Lung microvascular endothelial cell (primary cell): ENCODE measurements around the gene PLSCR5. TPM values are rescaled to one million over a fixed set of nuclear protein-coding genes. Genes with fewer than 3 reads are reported as not detected.

ENCODE experiments used
- DNase-seq, 2 donors: peaks; one replicate each; pipeline versions ENCODE4 v3.0.0 to v3.0.0-alpha.2; 2010; ENCODE audit warnings: low read depth in 2 of 2
- total RNA-seq: library from RNA; depleted of rRNA; stranded (reverse); fragments of >200 nt; gene quantifications from 2 replicates; pipeline ENCODE4 v1.2.1, GENCODE V29; 2014

Gene PLSCR5, protein sequence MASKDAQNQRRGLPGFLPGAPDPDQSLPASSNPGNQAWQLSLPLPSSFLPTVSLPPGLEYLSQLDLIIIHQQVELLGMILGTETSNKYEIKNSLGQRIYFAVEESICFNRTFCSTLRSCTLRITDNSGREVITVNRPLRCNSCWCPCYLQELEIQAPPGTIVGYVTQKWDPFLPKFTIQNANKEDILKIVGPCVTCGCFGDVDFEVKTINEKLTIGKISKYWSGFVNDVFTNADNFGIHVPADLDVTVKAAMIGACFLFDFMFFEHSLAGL
- not detected in 2 replicates for total RNA-seq

DNA sequence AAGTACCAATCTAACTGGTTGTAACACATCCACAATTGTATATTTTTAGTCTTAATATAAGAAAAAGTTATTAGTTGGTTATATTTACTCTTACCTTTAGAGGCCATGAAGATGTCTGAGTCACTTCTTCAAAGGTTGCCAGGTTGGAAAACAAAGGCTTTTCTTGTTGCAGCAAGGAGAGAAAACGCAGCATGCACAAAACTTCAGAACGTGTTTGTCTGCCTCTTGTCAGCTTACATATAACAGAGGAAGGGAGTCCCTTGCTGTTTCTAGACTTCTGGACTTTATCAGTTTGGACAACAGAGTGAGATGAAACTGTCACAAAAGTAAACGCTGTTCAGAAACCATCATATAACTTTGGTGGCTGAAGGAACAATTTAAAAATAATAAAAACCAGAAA, at the start of gene PLSCR5:
Gene PLSCR5 (minus strand): TSS at position 241 of the 400 bp plus-strand sequence. CDS start 134 bp downstream, at position 107.
- DNase-seq, result no peak

DNA sequence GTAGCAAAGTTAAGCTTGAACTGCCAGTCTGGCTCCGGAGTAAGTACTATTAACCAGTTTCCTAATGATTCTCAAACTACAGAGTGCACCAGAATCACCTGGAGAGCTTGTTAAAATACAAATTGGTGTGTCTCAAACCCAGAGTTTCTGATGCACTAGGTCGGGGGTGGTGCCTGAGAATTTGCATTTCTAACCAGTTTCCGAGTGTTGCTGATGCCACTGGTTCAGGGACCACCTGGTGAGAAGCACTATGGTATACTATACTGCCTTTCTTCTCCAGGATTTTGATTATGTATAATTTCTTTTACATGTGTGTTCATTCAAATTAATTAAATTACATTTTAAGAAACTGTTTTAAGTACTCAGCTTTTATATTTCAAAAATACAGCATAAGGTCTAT, 48.8 kb upstream of the PLSCR5 start:
- no peak for DNase-seq

DNA sequence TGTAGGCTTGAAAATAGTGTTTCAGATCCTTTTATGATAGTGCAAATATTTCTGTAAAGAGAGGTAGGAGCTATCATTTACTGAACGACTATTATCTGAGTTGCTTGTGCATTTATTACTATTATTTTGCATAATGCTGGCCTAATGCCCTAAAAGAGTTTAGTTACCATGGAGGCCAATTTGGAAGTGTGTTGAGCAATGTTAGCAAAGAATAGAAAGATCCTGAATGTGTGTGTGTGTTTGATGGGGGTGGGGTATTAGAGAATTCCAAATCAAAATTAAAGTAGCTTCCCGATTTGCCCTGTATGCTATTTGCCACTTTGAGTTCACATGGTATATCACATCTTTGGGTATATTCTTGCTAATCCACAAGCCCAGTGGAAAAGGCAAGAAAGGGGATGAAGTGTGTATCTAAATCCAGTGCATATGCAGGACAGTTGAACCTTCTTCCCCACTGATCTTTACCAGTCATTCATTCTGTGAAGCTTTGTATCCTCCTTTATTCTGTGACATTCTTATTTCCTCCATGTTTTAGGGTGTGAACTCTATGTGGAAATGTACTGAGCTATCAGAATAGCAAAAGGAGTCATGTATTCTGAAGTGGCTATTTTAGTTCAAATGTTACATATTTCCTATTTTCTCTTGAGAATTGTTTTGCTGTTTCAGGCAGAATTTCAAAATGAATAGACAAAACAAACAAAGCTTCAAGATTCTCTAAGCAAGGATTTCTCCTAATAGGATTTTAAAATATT, 45.7 kb upstream of the PLSCR5 start:
- DNase-seq, result no peak

DNA sequence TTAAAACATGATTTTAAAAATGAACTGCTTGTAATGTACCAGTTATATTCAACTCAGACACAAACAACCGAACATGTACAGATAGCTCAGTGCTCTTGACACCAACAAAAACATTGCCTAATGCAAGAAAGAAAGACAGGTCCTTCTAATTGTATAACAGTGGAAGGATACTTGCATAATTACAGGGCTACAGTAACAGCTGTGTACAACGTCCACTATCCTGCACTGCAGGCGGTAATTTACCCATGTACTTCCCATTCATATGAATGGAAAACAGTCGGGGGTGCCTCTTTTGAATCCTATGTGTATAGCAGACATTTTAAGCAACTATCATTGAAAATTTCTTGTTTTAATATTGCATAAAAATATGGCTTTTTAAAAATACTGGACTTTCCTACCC, 41.1 kb upstream of the PLSCR5 start:
- DNase-seq, result no peak

DNA sequence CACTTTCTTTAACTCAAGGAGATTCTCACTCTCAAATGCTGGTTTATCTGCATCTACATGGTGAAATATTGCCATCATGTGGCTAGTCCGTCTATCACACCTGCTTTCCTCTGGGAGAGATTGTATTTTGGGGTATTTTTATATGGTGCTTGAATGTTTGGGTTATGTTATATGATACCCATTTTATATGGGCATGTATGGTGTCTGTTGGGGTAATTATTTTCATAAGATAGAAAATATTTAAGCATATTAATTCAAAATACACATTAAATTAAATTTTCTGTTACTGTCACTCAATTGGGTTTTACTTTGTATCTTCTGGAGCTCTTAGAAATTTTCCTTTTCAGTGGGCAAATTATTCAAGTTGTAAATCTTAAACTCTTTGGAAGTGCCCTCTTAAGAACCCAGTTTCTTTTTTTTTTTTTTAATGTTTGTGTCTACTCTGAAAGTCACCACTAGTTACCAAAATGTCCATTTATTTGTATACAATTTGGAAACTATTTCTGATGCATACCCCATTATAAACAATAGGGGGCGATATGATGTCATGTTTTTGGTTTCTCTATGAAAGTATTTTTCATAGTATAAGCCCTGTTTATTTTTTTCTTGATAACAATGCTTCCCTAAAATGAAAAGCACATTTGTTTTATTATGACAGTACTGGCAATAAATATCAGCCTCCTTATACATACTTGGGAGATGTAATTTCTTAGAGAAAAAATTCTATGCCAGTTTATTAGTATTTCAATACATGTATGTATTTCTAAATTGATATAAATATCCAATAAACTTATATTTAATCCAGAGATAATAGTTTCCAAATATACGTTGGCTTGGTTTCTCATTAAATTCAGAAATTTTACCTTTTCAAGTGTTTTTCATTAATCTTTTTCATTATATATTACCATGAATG, 36.1 kb upstream of the PLSCR5 start:
- peak; percentile 48 to 55 for DNase-seq

DNA sequence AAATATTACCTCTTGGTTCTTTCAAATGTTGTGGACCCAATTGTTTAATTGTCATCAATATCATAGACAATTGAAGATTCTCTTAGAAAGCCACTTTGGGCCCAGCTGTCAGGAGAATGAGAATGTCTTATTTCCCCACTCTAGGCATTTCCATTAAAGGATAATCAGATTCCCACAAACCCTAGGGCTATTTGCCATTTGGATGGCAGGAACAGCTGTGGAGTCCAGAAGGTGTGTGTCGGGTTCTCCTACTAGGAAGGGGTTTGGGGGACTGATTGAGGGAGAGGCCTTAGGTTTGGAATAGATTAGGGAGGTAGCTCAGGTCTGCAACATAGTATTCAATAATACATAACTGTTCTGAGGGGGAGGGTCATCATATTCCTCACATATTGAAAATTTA, 35.2 kb upstream of the PLSCR5 start:
- DNase-seq, result no peak

DNA sequence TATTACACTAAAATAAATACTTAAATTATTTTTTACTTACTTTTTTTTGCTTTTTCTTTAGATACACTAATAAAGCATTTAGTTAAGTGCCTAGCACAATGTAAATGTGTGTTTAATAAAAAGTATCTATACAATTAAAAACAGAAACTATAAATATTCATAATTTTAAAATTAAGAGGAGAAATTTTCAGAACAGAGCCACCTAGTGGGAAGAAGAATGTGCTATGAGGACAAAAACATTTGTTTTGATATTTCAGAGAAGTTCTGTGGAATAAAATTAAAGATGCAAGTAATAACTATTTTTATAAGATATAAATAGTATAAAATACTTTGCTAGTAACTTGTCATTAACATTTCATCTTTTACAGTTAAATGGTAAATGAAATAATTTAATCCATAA, 33.6 kb upstream of the PLSCR5 start:
- no peak for DNase-seq

DNA sequence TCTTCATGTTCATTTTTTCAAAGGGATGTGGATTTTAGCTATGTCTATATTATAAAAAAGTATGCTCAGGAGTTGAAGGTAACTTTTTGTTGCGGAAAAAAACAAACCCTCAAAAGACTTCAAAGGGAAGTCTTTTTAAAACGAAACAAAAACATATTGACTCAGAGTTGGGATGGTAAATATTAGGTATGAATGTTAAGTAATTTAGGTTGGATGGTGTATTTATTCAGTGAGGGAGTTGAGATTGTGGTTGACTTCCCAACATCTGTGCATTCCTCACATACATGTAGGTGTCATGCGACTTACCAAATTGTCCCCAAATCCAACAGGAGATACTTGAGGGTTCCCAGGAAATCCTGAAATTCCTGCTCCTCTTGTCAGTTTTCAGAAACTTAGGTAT, 32.7 kb upstream of the PLSCR5 start:
- no peak for DNase-seq

DNA sequence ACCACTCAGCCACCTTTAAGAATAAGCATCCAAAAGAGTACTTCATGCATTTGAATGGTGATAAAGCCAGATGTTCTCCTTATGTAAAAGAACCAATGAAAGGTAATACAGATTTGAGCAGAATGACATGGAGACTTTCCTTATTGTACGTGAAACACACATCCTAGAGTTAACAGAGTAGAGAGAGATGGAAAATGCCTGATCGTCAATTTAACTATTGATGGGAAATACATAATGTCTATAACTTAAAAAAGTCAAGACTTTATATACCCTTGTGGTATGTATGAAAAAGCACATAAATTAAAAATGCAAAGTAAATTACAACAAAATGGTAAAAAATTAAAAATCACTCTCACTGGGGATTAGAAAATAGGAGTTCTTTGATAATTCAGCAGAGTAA, 31.7 kb upstream of the PLSCR5 start:
- no peak for DNase-seq

DNA sequence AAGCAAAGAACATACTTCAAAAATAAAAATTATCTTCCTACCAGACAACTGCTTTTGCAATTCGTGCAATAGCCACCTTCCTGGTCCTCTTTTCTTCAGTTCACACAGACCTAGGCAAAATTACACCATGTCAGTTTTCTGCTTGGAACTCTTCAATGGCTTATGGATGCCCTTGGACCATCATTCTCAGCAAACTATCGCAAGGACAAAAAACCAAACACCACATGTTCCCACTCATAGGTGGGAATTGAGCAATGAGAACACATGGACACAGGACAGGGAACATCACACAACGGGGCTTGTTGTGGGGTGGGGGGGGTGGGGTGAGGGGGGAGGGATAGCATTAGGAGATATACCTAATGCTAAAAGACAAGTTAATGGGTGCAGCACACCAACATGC, 29.2 kb upstream of the PLSCR5 start:
- DNase-seq, result no peak

DNA sequence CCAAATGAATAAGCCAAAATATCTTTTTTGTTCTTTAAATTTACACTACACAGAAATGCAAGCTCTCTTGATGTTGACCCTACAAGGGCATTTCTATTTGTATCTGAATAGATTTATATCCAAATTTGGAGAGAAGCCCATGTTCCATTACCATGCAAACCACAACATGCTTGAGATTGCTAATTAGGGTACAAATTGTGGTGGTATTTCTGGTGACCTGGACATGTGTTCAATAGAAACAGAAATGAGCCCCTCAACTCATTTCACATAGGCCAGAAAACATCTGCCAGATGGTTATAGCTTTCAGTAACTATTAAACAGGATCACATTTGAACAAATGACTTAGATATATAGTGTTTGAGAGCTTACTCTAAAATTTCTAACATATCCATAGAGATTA, 23.5 kb upstream of the PLSCR5 start:
- no peak for DNase-seq

DNA sequence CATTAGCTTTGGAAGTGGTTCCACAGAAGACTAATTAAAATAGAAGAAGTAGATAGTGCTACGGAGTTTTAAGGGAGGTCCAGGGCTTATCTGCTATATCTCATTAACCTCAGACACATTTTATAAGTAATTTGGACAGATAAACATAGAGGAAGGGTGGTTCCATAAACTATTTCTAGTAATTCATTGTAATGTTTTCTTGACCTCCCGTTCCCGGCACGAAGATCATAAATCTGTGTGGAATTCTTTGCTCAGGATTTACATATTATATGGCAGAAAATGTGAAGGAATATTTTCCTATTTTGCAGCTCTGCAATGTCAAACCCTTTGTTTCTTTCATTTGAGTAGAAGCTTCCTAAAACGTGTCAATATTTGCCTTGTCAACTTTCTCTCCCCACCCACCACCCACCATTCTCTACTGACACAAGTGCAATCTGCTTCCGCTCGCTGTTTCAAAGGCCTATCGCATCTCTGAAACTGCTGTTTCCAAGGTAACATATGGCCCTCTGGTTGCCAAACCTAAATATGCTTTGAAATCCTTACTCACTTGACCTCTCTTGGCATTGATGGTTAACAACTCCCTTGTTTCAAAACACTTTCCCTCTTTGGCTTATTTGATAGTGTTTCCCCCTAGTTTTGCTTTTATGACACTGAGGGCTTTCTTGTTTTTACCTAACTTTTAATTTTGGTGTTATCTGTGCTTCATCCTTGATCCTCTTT, 21.4 kb upstream of the PLSCR5 start:
- no peak for DNase-seq

DNA sequence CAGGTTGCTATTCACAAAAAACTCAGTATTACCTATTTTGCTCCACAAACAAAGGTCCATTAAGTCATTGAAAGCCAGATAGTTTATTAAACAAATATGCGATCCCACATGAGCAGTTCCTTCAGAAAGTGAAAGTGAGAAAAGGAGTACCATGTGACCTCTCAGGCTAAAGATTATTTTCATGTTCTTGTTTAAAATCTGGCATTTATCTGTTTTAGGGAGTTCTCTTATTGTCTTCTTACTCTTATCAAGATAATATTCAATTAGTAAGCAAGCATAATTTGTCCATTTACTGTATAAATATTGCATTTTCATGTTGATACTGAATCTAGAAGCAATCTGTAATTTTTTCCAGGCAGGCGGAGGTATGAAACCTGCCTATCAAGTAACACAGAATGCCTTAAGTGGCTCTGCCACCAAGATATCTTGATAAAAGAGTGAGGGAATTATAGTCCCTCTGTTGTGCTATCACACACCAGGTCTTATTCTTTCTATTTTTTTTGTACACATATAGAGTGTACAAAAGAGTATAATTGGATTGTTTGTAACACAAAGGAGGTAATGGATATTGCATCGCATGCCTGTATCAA, 20.1 kb upstream of the PLSCR5 start:
- DNase-seq, result peak; percentile 9 to 56

DNA sequence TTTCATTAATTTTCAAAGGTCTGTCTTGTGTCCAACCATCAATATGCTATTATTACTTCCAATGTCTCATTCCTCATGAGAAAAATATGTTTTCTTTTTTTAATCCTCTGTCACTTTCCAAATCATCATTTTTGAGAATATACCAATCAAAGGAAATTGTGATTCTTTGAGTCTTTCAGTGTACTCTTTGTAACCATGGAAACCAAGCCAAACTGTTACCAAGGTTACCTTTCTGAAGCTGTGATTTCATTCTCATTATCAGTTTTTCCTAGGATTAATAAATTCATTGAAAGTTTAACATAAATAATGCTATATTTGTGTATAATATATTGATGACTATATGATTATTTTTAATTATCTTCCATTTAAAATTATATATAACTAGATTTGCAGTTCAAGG, 16.6 kb upstream of the PLSCR5 start:
- no peak for DNase-seq

DNA sequence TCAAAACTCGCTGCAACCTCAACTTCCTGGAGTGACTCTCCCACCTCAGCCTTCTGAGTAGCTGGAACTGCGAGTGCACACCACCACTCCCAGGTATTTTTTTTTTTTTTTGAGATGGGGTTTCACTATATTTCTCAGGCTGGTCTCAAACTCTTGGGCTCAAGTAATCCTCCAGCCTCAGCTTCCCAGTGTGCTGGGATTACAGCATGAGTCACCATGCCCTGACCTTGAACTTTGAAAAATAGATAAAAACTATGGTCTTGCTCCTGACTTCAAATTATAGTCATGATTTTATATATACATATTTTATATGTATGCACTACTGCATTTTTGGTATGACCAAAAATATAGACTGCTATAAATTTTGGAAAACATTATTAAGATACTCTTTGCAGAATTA, 6.9 kb upstream of the PLSCR5 start:
- DNase-seq, result no peak

DNA sequence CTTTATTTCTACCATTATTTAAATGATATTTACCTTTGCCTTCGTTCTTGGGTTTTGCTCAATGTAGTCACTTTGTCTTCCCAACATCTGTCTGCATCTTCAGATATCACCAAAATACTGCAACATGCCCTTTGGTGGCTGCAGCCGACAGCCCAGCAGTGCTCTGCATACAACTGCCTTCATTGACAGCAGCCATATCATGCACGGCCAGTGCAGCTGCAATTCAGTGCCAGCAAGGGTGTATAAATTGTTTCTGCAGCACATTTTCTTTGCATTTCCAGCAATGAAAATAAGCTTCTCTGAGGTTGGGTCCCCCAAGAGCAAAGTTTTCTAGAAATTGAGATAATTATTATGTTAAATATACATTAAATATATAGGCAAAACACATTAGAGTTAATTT, 6.0 kb upstream of the PLSCR5 start:
- no peak for DNase-seq

DNA sequence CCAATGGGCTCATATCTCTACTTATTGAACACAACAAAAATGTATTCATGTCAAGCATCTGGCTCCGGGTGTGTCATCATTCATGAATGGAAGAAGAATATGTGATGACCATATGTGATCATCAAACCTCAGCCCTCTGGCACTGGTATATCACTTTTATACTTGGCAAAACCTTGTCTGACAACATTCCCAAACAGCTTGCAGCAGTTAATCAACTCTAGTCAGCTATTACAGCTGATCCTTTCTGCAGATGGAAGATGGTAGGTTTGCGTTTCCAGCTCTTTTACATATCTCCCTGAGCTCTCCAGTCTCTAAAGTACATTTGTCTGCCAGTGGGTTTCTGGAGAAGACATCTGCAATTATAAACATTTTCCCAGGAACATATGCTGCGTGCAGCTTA, 6.6 kb downstream of the PLSCR5 start:
- DNase-seq, result no peak

DNA sequence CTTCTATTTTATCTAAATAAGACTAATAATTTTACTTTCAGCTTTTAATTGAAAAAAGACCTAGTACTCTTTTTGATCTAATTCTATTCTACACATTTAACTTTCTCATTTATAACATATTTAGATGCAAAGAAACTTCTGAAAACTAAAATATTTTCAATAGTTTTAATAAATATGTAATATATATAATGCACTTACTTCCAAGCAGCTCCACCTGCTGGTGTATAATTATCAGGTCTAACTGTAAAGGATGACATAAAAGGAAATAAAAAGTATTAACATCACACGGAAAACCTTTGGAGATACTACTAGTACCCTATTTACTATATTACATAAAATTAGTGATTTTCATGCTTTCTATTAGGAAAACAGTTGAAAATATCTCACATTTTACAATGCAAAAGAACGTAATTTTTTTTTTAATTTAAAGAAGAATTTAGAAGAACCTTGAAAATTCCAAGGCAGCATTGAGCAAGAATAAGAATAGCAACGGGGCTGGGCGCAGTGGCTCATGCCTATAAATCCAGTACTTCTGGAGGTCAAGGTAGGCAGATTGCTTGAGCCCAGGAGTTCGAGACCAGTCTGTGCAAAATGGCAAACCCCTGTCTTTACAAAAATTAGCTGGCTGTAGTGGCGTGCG, 10.2 kb downstream of the PLSCR5 start:
- peak; percentile 41 to 60 for DNase-seq

DNA sequence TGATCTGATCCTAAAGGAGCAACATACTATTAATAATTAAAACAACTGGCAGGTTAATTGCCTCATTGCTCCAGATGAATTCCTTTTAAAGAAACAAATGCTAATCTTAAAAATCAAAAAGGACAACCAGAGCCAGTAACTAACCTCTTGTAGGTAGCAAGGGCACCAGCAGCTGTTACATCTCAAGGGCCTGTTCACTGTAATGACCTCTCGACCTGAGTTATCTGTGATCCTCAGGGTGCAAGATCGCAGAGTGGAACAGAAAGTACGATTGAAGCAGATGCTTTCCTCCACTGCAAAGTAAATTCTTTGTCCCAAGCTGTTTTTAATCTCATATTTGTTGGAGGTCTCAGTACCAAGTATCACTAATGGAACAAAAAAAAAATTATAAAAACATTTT, 11.4 kb downstream of the PLSCR5 start:
- DNase-seq, result no peak

DNA sequence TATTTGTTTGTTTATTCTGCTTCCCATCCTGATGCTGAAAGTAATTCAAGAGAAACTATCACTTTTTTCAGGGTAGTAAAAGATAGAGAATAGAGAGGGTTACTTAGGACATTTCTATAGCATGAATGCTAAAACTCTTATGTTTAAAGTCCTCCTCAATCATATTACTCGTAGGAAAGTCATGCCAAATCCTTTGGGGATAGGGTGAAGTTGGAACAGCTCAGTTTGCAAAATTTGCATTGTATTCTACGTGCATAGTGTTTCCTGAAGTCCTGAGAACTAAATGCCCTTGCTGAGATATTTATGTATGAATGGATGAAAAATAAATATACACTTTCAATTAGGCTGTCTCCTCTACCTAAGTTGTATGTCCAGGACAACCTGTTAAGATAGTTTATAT, 14.6 kb downstream of the PLSCR5 start:
- DNase-seq, result peak in 1 of 2 donors; percentile 10
